HPDE6-E6E7 (cell line): Measurements from ENCODE around the gene UBXN6.

Experiments used
- DNase-seq: peaks from one replicate; pipeline ENCODE4 v3.0.0; 2011; ENCODE audit warnings: missing footprints; ENCODE audit errors: extremely low spot score

Gene UBXN6

GRCh38 chr19:4457654-4458395 lies at the start of gene UBXN6:
Gene UBXN6 (minus strand): TSS chr19:4457794. CDS start chr19:4457697, 97 bp downstream.
- peak; percentile 93 for DNase-seq

DNA sequence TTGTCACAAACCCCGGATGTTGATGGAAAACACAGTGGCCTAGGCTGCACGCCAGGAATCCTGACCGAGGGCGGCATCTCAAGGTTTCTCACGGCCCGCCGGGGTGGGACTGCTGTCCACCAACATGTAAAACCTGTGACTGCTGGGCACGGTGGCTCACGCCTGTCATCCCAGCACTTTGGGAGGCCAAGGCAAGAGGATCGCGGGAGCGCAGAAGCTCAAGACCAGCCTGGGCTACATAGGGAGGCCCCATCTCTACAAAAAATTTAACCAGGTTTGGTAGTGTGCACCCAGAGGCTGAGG lies 49.5 kb upstream of the UBXN6 start:
- no peak for DNase-seq

DNA sequence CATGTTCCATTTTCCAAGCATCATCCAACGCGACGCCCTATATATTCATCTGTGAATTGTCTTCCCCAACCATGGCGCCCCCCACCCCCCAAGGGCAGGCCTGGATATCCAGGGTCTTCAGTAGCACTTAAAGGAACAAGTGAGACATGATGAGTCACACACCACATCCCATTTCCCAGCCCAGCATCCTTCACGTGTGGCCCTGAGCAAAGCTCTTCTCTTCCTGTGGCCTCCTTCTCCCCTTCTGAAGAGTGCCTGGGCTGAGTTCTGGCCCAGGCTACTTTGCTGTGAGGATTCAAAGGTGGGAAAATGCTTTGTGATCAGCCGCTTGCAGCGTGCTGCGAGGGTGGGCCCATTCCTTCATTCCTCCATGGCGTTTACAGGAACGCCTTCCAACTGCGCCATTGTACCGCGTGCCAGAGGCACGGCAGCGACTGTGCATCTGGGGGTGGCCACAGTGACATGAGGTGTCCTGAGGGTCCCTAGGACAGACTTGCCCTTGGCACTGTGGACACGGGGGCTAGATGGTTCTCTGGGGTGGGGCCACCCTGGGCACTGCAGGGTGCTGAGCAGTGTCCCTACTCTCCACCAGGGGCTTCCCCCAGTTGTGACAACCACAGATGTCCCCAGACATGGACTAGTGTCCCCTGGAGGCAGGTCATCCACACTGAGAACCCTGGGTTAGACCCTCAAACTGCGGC lies 49.0 kb upstream of the UBXN6 start:
- DNase-seq: peak; percentile 29

GRCh38 chr19:4505570-4506448 lies 48.2 kb upstream of the UBXN6 start:
- no peak for DNase-seq

DNA sequence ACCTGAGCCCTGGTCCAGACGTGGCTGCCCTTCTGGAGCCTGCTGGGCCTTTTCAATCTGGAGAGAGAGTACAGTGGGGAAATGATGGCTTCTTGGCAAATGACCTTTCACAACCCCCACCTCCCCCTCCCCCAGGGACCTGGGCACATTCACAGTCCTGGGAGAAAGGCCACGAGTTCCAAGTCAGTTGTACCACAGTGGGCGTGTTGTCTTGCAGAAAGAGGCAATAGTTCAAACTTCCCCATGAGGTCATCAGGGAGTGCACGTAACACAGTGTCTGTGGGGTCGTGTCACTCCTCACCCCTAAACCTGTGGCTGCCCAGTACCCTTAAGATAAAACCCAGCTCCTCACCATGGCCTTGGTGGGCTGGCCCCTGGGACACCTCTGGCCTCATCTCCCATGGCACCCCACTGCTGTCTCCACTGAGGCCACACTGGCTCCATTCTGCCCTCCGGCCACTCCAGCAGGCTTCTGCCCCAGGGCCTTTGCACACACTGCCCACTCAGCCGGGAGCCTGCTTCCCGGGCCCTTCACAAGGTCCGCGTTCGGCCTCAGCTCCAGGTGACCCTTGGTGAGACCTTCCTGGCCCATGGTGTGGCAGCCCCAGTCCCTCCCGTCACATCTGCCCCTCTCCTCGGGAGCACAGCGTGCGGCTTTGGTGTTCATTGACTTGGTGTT lies 47.4 kb upstream of the UBXN6 start:
- no peak for DNase-seq

DNA sequence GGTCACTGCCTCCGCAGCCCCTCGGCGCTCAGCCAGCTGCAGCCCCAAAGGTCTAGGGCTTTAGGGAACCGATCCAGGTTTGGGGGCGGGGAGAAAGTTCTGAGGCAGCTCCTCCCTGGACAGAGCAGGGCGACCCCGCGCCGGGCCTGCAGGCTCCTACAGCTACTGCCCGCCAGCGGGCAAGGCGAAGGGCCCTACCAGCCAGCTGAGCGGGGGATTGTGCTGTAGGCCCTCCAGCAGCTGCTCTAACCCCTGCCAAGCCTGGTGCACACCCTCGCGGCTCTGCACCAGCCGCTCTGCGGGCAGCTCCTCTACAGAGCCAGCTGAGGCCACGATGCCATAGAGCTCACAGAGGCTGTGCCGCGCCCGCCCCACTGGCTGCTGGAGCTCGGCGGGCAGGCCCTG lies 46.7 kb upstream of the UBXN6 start:
- no peak for DNase-seq

GRCh38 chr19:4503825-4504170 lies 46.2 kb upstream of the UBXN6 start:
- DNase-seq: no peak

GRCh38 chr19:4503132-4503824 lies 45.7 kb upstream of the UBXN6 start:
- no peak for DNase-seq

DNA sequence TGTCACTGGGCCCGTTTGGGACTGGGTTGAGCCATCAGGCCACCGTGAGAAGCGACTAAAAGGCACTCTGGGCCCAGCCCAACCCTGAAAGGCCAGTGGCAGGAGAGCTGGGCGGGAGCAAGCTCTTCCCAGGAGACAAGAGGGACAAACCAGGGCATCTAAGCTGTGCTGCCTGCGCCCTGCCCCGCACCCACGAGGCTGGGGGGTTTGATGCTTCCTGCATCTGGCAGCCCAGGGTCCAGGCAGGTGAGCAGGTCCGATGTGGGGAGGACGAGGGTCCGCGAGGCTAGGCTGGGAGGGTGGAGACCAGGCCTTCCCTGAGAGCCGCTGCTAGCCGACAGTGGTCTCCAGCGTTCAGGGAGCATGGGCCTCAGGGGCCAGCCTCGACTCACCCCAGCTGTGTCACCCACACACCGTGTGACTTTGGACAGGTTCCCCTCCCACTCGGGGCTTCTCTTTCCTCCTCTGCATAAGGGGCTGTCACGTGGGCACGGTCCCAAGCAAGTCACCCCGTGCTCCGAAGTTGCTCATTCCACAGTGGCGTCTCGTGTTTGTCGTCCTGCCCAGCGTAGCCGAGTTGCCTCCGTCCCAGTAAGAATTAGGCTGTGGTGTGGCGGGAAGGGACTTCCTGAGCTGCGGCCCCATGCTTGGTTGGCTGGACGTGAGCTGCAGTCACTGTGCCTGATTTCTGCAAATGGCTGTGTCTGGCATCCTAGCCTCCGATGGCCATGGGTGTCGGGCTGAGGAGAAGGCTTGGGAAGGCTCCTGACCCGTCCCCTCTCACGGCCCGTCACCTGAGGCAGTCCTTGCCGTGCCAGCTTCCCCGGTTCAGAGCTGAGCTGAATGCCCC lies 44.9 kb upstream of the UBXN6 start:
- DNase-seq: no peak

DNA sequence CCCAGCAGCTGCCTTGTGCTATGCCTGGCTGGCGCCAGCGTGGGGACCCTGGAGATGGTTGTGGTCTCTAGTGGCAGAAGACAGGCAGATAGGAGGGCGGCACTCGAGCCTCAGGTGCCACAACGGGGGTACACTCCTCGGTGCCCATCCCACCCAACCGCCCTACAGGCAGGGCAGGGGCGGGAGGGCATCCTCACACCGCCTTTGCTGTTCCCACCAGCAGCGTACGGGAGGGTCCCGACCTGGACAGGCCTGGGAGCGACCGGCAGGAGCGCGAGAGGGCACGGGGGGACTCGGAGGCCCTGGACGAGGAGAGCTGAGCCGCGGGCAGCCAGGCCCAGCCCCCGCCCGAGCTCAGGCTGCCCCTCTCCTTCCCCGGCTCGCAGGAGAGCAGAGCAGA lies 44.1 kb upstream of the UBXN6 start:
- no peak for DNase-seq

GRCh38 chr19:4500841-4501591 lies 43.4 kb upstream of the UBXN6 start:
- no peak for DNase-seq

DNA sequence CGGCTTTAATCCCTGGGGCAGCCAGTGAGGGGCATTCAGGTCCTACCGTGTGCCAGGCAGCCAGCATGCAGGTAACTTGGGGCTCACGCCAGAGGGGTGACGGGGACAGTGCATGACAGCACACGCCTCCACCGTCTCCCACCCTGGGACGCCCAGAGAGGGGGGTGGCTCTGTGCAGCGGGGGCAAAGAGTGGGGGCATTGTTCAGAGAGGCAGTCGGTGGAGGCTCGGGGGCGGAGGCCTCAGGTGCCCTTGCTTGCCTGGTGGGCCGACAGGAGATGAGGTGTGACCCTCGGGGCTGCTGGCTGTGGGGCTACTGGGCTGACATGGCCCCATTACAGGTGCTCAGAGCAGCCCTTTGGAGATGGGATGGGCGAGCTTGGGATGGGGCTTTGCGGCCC lies 42.3 kb upstream of the UBXN6 start:
- no peak for DNase-seq

GRCh38 chr19:4499318-4499717 lies 41.7 kb upstream of the UBXN6 start:
- DNase-seq: no peak

DNA sequence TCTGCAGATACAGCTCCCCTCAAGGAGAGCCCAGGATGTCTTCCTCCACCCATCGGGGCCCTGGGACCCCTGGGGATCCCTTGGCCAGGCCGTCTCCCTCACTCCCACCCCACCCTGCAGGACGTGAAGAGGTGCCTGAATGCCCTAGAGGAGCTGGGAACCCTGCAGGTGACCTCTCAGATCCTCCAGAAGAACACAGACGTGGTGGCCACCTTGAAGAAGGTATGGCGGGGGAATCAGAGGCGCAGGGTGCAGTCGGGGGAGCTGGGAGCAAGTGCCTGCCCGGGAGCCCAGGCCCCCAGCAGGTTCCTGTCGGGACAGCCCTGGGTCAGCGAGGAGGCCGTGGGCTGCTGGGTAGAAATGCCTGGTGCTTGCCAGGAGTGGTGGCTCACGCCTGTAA lies 41.1 kb upstream of the UBXN6 start:
- no peak for DNase-seq

DNA sequence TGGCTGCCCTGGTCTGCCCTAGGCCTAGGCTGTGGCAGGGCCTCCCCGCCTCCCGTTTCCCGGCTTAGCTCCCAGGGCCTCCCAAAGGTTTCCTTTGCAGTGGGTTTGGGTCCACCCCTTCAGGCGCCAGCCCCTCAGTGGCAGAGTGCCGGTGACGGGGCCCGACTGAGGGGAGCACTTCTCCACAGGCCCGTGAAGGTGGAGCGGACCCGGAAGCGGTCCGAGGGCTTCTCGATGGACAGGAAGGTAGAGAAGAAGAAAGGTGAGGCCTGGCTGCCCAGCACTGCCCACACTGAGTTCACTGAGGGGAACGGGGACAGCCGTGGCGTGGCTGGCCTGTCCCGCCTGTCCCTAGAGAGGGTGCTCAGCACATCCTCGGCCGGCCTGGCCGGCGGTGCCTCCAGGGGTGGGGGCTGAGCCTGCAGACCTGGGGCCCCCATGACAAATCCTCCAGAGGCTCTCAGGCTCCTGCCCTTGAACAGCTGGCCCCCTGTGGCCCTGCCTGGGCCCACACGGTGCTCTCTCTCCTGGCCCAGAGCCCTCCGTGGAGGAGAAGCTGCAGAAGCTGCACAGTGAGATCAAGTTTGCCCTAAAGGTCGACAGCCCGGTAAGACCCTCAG lies 40.3 kb upstream of the UBXN6 start:
- DNase-seq: no peak

GRCh38 chr19:4496304-4496703 lies 38.7 kb upstream of the UBXN6 start:
- DNase-seq: no peak

GRCh38 chr19:4495471-4495870 lies 37.9 kb upstream of the UBXN6 start:
- DNase-seq: peak; percentile 51

GRCh38 chr19:4494691-4495064 lies 37.1 kb upstream of the UBXN6 start:
- no peak for DNase-seq

DNA sequence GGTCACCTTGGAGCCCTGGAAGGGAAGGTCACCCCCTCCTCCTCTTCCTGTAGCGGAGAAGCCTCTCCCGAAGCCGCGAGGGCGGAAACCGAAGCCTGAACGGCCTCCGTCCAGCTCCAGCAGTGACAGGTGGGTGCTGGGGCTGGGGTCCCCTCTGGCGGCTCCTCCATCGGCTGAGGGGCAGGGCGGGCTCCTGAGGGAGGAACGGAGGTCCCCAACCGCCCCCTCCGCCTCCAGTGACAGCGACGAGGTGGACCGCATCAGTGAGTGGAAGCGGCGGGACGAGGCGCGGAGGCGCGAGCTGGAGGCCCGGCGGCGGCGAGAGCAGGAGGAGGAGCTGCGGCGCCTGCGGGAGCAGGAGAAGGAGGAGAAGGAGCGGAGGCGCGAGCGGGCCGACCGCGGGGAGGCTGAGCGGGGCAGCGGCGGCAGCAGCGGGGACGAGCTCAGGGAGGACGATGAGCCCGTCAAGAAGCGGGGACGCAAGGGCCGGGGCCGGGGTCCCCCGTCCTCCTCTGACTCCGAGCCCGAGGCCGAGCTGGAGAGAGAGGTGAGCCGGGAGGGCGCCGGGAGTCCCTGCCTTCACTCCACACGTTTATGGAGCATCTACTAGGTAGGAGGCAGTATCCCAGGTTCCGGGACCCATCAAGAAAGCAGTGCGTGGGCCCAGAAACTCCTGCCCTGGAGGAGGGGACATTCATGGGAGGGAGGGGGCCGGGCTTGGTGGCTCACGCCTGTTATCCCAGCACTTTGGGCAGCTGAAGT lies 36.5 kb upstream of the UBXN6 start:
- no peak for DNase-seq
